Measurements from ENCODE around the gene KIRREL3. TPM values are rescaled to one million over a fixed set of nuclear protein-coding genes. Genes with fewer than 3 reads are reported as not detected.

KIRREL3 gene
- total RNA-seq, 1 donor from 2014 or later: 0.82 TPM

DNA sequence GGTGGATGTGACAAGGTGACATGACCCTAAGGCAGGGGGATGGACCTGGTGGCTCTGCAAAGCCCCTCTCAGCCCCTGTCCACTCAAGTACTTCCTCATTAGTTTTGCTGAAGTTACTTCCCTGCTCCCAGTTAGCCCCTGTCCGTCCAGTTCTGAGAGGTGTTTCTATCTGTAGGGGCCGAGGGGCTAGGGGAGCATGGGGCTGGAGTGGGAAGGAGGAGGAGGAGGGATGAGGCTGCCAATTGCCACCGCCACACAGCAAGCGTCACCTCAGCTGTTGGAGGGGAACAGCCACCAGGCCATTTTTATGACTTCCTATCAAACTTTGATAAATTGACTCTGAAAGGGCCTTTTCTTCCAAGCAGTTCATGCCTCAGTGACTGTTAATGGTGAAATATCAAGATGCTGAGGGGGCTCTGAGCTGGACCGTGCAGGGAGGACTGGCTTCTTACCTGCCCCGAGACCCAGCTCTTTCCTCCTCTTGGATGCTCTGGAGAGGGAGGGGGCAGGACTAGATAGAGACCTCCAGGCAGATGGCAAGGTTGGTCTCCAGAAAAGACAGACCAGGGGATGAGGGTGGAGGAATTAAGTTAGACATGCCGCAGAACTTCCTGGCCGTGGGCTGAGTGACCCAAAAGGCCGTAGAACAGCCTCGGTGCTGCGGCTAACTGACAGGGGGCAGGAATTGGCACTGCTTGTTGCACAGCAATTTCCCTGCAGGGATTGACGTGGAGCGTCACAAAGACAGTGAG is 508.1 kb downstream of the KIRREL3 start:
- H3K4me1 Mint-ChIP-seq: peaks cover 14% of the 10 kb centered on the region
- TF ChIP-seq, protein P1, sequence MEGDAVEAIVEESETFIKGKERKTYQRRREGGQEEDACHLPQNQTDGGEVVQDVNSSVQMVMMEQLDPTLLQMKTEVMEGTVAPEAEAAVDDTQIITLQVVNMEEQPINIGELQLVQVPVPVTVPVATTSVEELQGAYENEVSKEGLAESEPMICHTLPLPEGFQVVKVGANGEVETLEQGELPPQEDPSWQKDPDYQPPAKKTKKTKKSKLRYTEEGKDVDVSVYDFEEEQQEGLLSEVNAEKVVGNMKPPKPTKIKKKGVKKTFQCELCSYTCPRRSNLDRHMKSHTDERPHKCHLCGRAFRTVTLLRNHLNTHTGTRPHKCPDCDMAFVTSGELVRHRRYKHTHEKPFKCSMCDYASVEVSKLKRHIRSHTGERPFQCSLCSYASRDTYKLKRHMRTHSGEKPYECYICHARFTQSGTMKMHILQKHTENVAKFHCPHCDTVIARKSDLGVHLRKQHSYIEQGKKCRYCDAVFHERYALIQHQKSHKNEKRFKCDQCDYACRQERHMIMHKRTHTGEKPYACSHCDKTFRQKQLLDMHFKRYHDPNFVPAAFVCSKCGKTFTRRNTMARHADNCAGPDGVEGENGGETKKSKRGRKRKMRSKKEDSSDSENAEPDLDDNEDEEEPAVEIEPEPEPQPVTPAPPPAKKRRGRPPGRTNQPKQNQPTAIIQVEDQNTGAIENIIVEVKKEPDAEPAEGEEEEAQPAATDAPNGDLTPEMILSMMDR (conservative IDR thresholded peaks at IDR 0.05): no peak
- no peaks in the 10 kb centered on the region for H3K36me3 Mint-ChIP-seq (ENCODE audit: low read depth)
- no peak for DNase-seq (ENCODE audit: low read depth, low spot score)
- no peaks in the 10 kb centered on the region for H3K9me3 Mint-ChIP-seq
- H3K27ac Mint-ChIP-seq (ENCODE audit: unreplicated experiment): no peak overlapping the region
- H3K4me3 Mint-ChIP-seq: no peak overlapping the region
- H3K27me3 Mint-ChIP-seq (ENCODE audit: low read depth): no peaks in the 10 kb centered on the region

DNA sequence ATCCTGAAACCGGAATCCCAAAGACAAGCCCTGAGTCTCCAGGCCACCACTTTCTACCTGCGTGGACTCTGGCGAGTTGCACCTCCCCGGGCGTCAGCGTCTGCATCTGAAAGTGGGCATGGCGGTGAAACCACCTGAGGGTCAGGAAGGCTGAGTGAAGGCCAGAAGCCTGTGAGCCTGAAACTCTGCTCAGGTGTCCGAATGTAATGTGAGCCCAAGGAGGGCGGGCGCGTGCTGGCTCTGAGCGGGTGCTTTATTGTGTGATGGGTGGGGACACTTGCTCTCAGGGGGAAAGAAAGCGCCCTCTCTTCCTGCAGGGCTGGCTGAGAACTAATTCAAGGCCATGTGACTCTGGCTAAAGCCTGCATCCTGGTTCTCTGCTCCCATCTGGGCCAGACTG is 509.5 kb downstream of the KIRREL3 start:
- peaks cover 14% of the 10 kb centered on the region for H3K4me1 Mint-ChIP-seq

DNA sequence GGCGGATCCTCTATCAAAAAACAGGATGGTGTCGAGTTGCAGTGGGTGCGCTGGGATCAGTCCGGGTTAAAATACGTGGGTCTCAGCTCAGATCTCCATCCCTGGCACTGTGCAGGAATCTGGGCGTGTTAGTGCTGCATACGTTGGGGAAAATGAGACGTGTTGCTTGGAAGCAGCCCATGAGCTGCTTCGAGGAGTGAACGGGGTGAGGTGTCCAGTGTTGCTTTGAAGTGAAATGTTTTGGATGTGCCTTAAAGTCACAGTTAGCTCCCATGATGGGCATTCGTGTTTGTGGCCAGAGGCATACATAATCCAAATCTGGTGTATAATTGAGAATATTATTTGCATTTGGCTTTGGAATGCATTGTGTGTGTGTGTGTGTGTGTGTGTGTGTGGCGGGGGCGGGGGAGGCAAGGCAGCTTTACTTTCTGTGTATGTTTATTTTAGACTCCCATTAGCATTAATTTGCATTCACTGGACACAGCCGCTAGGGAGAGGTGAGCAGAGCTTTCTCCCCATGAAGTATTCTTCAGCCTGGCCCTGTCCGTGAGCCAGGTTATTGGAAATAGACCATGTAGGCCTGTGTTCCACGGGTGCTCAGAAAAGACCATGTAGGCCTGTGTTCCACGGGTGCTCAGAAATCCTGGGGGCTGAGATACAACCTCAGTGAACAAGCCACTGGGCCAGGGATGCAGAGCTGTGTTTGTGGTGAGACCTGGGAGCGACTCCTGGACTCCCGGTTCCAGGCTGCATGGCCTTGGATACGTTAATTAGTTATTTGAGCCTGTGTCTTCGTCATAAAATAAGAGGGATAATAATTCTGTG is 510.5 kb downstream of the KIRREL3 start:
- TF ChIP-seq, protein P1 (conservative IDR thresholded peaks at IDR 0.05): no peak
- Mint-ChIP-seq H3K36me3 (ENCODE audit: low read depth) (no peaks in the 10 kb centered on the region), H3K27me3 (ENCODE audit: low read depth) (no peaks in the 10 kb centered on the region), H3K4me1 (peaks cover 13% of the 10 kb centered on the region), H3K9me3 (no peaks in the 10 kb centered on the region), H3K4me3 (no peak overlapping the region), H3K27ac (ENCODE audit: unreplicated experiment) (peak overlapping the region; percentile 65)
- DNase-seq (ENCODE audit: low read depth, low spot score): no peak

More for the DNA sequence above, 509.5 kb downstream of the KIRREL3 start:
- no peak overlapping the region for H3K4me3 Mint-ChIP-seq
- H3K27me3 Mint-ChIP-seq (ENCODE audit: low read depth): no peaks in the 10 kb centered on the region
- no peak for DNase-seq (ENCODE audit: low read depth, low spot score)
- H3K9me3 Mint-ChIP-seq: no peaks in the 10 kb centered on the region
- no peaks in the 10 kb centered on the region for H3K36me3 Mint-ChIP-seq (ENCODE audit: low read depth)
- TF ChIP-seq, protein P1 (conservative IDR thresholded peaks at IDR 0.05): no peak
- H3K27ac Mint-ChIP-seq (ENCODE audit: unreplicated experiment): no peak overlapping the region

DNA sequence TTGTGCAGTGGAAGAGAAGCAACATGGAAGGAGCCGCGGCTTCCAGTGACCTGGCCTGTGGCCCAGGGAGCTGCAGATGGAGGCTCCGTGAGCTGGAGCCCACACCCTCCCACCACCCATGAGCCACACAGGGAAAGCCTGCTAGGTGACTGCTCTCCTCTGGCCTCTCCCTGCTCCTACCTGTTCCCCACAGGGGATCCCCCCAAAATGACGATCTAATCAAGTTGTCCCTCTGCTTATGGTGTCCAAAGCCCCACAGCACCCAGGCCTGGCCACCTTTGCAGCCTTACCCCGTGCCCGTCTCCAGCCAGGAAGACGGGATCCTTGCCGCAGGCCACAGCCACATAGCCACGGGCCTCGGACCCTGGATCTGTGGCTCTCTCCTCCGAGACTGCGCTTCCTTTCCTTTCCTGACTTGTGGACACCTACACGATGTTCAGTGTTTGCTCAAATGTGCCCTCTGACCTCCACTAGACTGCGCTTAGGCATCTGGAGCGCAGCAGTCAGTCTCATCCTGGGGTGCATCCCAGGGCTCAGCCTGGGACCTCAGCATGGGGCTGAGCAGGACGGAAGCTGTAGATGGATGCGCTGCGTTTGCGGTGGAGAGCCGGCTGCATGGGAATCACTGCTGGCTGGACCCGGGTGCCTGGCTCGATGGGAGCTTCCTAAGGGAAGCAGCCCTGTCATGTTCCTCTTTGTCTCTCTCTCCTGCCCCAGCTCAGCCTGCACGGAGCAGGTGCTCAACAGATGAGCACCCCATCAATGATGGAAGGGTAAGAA is 511.8 kb downstream of the KIRREL3 start:
- Mint-ChIP-seq H3K27ac (ENCODE audit: unreplicated experiment) (no peak overlapping the region), H3K4me3 (no peak overlapping the region), H3K36me3 (ENCODE audit: low read depth) (no peaks in the 10 kb centered on the region), H3K9me3 (no peaks in the 10 kb centered on the region), H3K4me1 (peaks cover 17% of the 10 kb centered on the region), H3K27me3 (ENCODE audit: low read depth) (no peaks in the 10 kb centered on the region)
- TF ChIP-seq, protein P1 (conservative IDR thresholded peaks at IDR 0.05): no peak
- no peak for DNase-seq (ENCODE audit: low read depth, low spot score)

DNA sequence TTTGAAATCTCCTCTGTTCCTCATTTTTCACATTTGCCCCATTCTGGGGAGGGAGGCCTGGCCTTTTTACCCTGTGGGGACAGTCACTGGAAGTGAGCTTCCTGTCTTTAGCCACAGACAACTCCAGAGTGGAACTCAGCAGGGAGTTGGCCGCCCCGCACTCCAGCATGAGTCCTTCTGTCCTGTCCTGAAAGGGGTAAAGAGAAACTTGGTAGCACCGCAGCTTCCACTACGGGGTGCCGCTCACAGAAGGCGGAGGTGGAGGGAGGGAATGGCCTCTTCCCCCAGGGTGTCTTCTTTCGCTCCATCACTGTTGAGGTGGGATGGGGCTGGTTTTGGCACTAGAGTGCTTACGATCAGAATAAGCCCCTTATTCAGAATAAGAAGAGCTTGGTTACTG is 512.9 kb downstream of the KIRREL3 start:
- Mint-ChIP-seq H3K9me3 (no peaks in the 10 kb centered on the region), H3K4me1 (peaks cover 26% of the 10 kb centered on the region), H3K27me3 (ENCODE audit: low read depth) (no peaks in the 10 kb centered on the region), H3K36me3 (ENCODE audit: low read depth) (no peaks in the 10 kb centered on the region), H3K27ac (ENCODE audit: unreplicated experiment) (no peak overlapping the region), H3K4me3 (no peak overlapping the region)
- TF ChIP-seq, protein P1 (conservative IDR thresholded peaks at IDR 0.05): no peak
- DNase-seq (ENCODE audit: low read depth, low spot score): no peak

All from neural crest cell (in vitro differentiated cells).